HFFc6 (cell line): ENCODE measurements around the gene LTBP2. TPM values are rescaled to one million over a fixed set of nuclear protein-coding genes. Genes with fewer than 3 reads are reported as not detected.

Experiments used
- DNase-seq: peaks from one replicate; pipeline ENCODE4 v3.0.0-alpha.2; 2018
- H3K27ac Mint-ChIP-seq: 2 replicates; pipeline ENCODE4 v1.8.0; 2020; ENCODE audit warnings: mild to moderate bottlenecking, mixed read lengths
- H3K27me3 Mint-ChIP-seq: 2 replicates; pipeline ENCODE4 v1.8.0; 2021; ENCODE audit warnings: mild to moderate bottlenecking, moderate library complexity, mixed read lengths; ENCODE audit not compliant: insufficient read depth
- H3K36me3 Mint-ChIP-seq: 2 replicates; pipeline ENCODE4 v1.8.0; 2021; ENCODE audit warnings: low read depth, mixed read lengths
- H3K4me1 Mint-ChIP-seq: 2 replicates; pipeline ENCODE4 v1.8.0; 2020; ENCODE audit warnings: low read depth, mixed read lengths
- H3K4me3 Mint-ChIP-seq: 2 replicates; pipeline ENCODE4 v1.8.0; 2020; ENCODE audit warnings: mild to moderate bottlenecking, moderate library complexity, mixed read lengths
- H3K9me3 Mint-ChIP-seq: 2 replicates; pipeline ENCODE4 v1.8.0; 2020; ENCODE audit warnings: mild to moderate bottlenecking, mixed read lengths
- total RNA-seq, 6 experiments: library from RNA; stranded (reverse); fragmentation: NEBNext Ultra II Directional; extraction: Animal tissue kit (Norgen Biotek cat#: 25700); gene quantifications; 2 replicates in 1 of 6; 3 replicates in 5 of 6; pipeline ENCODE4 v1.2.3, GENCODE V29; 2021
- TF ChIP-seq, protein P1 (sequence below): fragments of 200-600 bp; sonication (generic); IDR thresholded peaks from 2 replicates; pipeline ENCODE4 v1.5.0; 2021; ENCODE audit warnings: antibody characterized with exemption, mild to moderate bottlenecking

Gene LTBP2
- total RNA-seq, 6 experiments from 2014 or later: 109 to 165 (median 120) TPM

DNA sequence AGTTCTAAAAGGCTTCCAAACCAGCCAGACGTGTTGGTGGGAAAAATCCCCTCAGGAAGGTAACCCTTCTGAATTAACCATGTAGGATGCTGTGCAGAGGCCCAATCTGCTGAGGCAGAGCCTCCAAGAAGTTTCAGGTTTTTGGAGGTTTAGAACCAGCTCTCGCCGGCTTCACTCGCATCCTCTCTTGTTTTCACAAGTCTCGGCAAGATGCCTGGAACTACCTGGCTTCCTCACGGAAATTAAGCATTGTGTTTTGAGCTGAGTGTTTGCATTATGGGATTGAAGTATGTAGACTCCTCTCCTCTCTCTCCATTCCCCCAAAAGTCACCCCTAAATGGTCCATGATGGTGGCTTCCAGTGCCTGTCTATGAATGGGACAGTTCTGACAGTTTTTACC lies 20.6 kb downstream of the LTBP2 start:
- H3K27ac Mint-ChIP-seq: peak overlapping the region; percentile 65
- H3K27me3 Mint-ChIP-seq: no peaks in the 10 kb centered on the region
- H3K36me3 Mint-ChIP-seq: peaks cover 5% of the 10 kb centered on the region
- peaks cover 73% of the 10 kb centered on the region for H3K4me1 Mint-ChIP-seq
- TF ChIP-seq, protein P1, sequence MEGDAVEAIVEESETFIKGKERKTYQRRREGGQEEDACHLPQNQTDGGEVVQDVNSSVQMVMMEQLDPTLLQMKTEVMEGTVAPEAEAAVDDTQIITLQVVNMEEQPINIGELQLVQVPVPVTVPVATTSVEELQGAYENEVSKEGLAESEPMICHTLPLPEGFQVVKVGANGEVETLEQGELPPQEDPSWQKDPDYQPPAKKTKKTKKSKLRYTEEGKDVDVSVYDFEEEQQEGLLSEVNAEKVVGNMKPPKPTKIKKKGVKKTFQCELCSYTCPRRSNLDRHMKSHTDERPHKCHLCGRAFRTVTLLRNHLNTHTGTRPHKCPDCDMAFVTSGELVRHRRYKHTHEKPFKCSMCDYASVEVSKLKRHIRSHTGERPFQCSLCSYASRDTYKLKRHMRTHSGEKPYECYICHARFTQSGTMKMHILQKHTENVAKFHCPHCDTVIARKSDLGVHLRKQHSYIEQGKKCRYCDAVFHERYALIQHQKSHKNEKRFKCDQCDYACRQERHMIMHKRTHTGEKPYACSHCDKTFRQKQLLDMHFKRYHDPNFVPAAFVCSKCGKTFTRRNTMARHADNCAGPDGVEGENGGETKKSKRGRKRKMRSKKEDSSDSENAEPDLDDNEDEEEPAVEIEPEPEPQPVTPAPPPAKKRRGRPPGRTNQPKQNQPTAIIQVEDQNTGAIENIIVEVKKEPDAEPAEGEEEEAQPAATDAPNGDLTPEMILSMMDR: no peak
- H3K9me3 Mint-ChIP-seq: no peaks in the 10 kb centered on the region
- no peak for DNase-seq
- no peak overlapping the region for H3K4me3 Mint-ChIP-seq

DNA sequence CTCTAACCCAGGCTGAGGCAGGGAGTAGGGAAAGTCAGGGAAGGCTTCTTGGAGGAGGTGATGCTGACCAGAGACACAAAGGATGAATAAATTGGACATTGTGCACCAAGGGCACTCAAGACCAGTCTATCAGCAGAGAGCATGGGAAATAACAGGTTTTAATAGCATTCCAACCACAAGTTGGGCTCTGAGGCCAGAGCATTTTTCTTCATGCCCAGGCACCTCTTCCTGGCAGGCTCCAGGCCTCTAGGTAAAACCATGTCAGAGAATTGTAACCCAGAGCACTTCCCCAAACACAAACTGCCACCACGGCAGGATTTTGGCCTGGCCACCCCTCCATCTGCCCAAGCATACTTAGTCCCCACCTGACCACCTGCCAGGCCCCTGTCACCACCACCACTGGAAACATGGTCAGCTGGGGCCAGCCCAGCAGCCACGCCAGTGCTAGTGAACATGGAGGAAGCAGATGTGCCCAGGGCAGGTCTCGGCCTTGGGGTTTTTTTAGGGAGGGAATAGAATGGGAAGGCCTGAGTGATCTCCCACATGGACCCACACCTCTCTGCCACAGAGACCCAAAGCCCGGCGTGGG lies 22.7 kb downstream of the LTBP2 start:
- peak overlapping the region; percentile 14; the same call in 1 of the 2 replicates for H3K27ac Mint-ChIP-seq
- TF ChIP-seq, protein P1: no peak
- no peak overlapping the region for H3K4me3 Mint-ChIP-seq
- no peaks in the 10 kb centered on the region; the same call in 1 of the 2 replicates for H3K27me3 Mint-ChIP-seq
- peaks cover 11% of the 10 kb centered on the region for H3K36me3 Mint-ChIP-seq
- DNase-seq: no peak
- H3K4me1 Mint-ChIP-seq: peaks cover 63% of the 10 kb centered on the region
- no peaks in the 10 kb centered on the region for H3K9me3 Mint-ChIP-seq

DNA sequence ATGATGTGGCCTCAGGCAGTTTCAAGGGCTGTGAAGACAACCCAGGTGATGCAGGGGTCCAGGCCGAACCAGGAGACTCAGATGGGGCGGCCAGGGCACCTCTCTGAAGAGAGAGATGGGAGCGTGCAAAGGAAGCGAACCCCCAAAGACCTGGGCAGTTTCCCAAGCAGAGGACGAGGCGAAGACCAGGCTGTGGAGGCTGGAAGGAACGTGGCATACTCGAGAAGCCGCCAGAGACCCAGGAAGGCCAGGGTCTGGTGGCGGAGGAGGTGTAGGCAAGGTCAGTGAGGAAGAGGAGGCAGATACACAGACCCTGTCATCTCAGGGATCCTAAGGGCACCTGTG lies 24.7 kb downstream of the LTBP2 start:
- Mint-ChIP-seq H3K27ac (no peak overlapping the region), H3K4me1 (peaks cover 63% of the 10 kb centered on the region), H3K4me3 (no peak overlapping the region), H3K9me3 (no peaks in the 10 kb centered on the region), H3K36me3 (peaks cover 13% of the 10 kb centered on the region), H3K27me3 (no peaks in the 10 kb centered on the region; the same call in 1 of the 2 replicates)
- no peak for DNase-seq
- TF ChIP-seq, protein P1: no peak

DNA sequence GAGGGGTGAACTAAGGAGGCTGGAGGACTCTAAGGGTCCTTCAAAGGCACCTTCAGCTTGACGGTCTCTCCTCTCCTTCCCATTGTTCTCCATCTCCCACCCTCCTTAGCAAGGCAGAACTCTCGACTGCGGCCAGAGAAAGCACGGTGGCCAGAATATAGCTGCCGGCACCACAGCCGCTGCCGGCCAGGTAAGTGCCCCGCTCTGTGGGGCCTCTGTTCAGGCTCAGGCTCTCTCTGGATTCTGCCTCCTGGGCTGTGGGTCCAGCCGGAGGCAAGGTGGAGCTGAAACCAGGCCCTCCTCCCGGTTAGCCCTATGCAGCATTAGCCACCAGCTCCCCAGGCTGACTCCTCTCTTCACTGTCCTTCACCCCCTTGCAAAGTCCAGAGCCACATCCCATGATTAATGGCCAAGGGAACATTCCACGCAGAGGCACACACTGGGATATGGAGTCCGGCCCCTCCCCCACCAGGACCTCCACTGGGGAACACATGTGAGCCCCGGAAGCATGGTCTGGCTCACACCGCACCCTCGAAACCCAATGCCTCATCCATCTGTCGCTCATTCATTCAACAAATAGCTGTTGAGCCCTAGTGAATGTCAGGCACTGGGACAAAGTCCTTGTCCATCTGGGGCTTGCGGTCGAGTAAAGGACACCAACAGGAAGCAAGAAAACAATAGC lies 25.2 kb downstream of the LTBP2 start:
- H3K9me3 Mint-ChIP-seq: no peaks in the 10 kb centered on the region
- TF ChIP-seq, protein P1: no peak
- DNase-seq: no peak
- H3K4me3 Mint-ChIP-seq: no peak overlapping the region
- H3K4me1 Mint-ChIP-seq: peaks cover 61% of the 10 kb centered on the region
- H3K27ac Mint-ChIP-seq: no peak overlapping the region; the same call in 1 of the 2 replicates
- peaks cover 16% of the 10 kb centered on the region for H3K36me3 Mint-ChIP-seq
- H3K27me3 Mint-ChIP-seq: no peaks in the 10 kb centered on the region; the same call in 1 of the 2 replicates

DNA sequence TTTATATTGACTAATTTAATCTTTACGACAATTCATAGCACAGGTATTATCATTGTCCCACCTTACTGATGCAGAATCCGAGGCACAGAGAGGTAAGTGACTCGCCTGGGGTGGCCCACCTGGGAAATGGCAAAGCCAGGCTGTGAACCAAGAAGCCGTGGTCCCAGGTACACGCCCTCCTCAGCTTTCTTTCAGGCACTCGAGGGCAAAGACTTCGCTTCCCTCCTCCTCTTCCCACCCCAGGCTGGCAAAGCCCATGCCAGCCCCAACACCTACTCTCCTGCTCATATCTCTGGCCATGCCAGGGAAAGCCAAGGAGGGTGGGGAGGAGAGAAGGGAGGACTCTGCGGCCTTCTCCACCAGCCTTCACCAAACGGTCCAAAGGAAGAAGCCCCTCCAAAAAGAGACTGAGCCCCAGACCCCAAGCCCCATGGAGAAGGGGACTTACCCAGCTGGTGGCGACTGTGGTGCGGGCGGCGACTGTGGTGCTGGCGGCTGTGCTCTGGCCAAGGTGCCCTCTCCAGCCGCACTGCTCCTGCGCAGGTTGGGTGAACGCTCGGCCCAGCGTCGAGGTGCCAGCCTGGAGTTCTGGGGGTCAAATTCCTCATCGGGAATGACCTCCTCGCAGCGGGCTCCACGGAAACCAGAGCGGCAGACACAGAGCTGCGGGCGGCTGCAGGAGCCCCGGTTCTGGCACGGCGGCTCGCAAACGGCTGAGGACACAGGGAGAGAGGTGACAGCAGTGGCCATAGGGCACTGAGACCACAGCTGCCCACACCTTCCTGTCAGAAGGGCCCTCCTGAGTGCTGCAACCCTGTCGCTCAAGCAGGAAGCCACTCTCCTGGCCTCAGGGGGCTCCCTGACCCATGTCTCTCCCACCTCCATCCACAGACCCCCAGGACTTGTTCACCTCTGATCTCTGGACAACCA lies 26.4 kb downstream of the LTBP2 start:
- no peaks in the 10 kb centered on the region; the same call in 1 of the 2 replicates for H3K27me3 Mint-ChIP-seq
- no peak for DNase-seq
- peaks cover 54% of the 10 kb centered on the region for H3K4me1 Mint-ChIP-seq
- H3K27ac Mint-ChIP-seq: peak overlapping the region; percentile 16; the same call in 1 of the 2 replicates
- TF ChIP-seq, protein P1: no peak
- peaks cover 16% of the 10 kb centered on the region for H3K36me3 Mint-ChIP-seq
- no peaks in the 10 kb centered on the region for H3K9me3 Mint-ChIP-seq
- no peak overlapping the region for H3K4me3 Mint-ChIP-seq
